Urothelium cell line (cell line): ENCODE results near the gene PRRT1.
"Not testable (repeated sequence)": the region's sequence is repeated elsewhere in the genome, so short reads cannot be mapped to it uniquely, and the experiment has no call there.

ENCODE experiments used
- DNase-seq: peaks from one replicate; pipeline ENCODE4 v3.0.0; 2011; ENCODE audit warnings: low spot score, mixed read lengths
- FAIRE-seq: peaks from 2 replicates; lab custom pipeline; 2011; peaks lifted over from hg19 to GRCh38; lab: Jason Lieb, UNC

The PRRT1 gene

GRCh38 chr6:32152769-32153563 is 1.2 kb upstream of the PRRT1 start:
- DNase-seq (no peak), FAIRE-seq (no peak)

GRCh38 chr6:32151181-32151862 is 417 bp downstream of the PRRT1 start:
- no peak for DNase-seq
- FAIRE-seq = no peak

DNA sequence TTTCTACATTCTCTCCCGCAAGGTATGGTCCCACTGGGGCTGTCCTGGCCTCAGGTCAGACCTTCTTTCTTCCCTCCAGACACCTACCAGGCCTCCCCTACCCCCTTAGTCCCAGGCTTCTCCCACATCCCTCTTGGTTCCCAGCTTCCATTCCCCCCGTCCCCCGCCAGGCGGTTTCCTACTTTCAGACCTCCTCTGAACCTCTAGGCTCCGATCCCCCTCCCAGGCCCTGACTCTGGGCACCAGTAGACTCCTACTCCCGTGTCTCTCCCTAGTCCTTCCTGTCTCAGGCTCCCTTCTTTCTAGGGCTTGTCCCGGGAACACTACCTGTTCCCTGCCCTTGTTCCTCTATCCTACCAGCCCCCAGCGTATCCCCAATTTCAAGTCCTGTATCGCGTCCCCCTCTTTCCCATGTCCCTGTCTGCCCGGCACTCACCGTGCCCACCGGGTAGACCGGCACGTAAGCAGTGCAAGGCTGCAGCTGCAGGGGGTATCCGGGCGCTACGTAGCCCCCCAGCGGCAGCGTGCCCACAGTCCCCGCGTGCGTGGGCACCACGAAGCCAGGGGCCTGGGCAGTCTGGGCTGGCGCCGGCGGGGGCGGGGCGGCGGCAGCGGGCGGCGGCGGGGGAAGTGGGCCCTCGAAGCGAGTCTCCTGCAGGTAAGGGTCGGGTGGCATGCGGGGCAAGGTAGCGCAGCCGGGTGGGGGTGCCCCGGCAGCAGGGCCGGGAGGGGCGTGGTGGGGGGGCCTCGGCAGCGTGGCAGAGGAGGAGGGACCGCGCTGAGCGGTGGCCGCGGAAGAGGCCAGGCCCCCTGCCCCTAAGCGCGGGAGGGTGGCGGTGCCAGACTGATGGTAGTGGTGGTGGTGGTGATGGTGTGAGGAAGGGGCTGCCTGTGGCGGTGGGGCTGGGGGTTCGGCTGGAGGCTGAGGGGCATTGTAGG is 1.5 kb downstream of the PRRT1 start:
- FAIRE-seq (no peak), DNase-seq (no peak)

- DNase-seq (no peak), FAIRE-seq (no peak)
These were observed 2.5 kb downstream of the PRRT1 start for GRCh38 chr6:32149092-32149755.

GRCh38 chr6:32148289-32149091 is 3.2 kb downstream of the PRRT1 start:
- no peak for DNase-seq
- no peak for FAIRE-seq

GRCh38 chr6:32147401-32148132 is 4.2 kb downstream of the PRRT1 start:
- FAIRE-seq = no peak
- DNase-seq = no peak

GRCh38 chr6:32146687-32147086 is 5.1 kb downstream of the PRRT1 start:
- no peak for DNase-seq
- FAIRE-seq = no peak

- FAIRE-seq = no peak
- DNase-seq = no peak
These were observed 5.5 kb downstream of the PRRT1 start for GRCh38 chr6:32146287-32146686.

GRCh38 chr6:32144238-32144637 is 7.5 kb downstream of the PRRT1 start:
- not testable (repeated sequence) for DNase-seq, FAIRE-seq

GRCh38 chr6:32140420-32141046 is 11.2 kb downstream of the PRRT1 start:
- FAIRE-seq = no peak
- DNase-seq = no peak

DNA sequence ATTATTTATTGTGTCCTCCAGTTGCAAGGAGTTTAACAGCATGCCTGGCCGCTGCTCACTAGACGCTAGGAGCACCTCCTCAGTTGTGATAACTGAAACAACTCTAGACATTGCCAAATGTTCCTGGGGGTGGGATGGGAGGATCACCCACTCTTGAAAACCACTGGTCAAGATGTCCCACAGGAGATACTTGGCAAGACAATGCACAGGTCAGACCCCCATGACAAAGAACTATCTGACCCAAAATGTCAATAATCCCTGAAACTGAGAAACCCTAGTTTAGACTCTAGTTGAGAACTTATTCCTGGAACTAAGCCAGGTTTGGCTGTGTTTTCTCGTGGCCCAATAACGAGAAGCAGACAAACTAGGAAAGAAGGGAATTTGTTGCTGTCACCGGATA is 12.1 kb downstream of the PRRT1 start:
- FAIRE-seq = no peak
- no peak for DNase-seq

DNA sequence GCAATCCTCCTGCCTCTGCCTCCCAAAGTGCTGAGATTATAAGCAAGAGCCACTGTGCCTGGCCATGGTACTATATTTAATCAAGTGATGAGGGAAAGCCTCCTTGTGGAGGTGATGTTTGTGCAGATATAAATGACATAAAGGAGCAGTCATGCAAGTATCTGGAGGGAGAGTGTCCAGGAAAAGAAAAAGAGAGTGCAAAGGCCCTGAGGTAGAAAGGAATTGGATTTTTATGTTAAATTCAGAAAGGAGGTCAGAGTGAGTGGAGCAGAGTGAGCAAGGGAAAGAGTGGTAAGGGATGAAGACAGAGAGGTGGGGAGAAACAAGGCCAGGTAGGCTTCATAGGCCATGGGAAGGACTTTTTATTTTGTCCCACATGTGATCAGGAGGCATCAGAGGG is 14.3 kb downstream of the PRRT1 start:
- no peak for FAIRE-seq
- no peak for DNase-seq

DNA sequence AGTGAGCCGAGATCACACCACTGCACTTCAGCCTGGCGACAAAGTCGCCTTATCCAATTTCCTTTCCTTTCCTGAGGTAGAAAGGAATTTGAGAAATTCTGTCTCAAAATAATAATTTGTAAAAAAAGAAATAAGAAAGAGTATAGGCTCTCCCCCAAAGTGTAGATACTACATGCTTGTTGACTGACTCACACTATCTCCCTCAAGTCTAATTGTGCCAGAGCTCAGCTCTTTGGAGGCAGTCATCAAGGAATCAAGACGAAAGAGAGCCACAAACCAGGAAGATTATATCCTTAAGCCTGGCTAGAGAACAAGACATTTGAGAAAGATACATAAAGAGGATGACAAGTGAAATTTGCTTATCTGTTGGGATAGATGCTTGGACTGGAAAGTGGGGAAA is 18.0 kb downstream of the PRRT1 start:
- DNase-seq = no peak
- FAIRE-seq = no peak

DNA sequence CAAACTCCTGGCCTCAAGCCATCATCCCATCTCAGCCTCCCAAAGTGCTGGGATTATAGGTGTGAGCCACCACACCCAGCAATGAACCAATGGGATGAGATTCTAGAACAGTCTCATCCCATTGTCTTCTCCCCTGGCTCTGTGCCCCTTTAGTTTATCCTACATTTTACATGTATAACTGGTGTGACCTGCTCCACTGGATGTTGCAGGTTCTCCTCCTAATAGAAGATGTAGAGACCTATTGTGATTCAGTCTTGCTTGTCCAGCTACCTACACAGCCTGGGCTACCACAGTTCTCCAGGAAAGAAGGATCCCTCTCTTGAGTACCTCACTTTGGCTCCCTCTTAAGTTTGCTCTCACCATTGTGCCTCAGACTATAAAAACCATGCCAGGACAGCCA is 19.6 kb downstream of the PRRT1 start:
- DNase-seq (no peak), FAIRE-seq (no peak)

DNA sequence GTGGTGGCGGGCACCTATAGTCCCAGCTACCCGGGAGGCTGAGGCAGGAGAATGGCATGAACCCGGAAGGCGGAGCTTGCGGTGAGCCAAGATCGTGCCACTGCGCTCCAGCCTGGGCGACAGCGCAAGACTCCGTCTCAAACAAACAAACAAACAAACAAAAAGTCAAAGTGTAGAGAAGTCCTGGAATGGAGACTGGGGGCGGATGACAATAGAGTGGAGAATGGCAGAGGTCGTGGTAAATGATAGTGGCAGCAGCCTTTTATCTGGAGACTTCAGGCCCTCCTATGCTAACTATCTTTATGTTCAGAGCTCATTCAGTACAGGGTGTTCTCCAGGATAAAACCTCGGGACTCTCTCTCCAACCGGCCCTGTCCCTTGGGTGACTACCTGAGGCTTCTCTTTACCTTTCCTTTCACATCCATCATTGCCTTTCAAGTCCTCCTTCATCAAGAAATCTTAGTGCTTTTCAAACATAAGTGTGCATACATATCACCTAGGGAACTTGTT is 20.2 kb downstream of the PRRT1 start:
- DNase-seq (no peak), FAIRE-seq (no peak)

GRCh38 chr6:32129297-32130088 is 22.2 kb downstream of the PRRT1 start:
- no peak for FAIRE-seq
- no peak for DNase-seq

DNA sequence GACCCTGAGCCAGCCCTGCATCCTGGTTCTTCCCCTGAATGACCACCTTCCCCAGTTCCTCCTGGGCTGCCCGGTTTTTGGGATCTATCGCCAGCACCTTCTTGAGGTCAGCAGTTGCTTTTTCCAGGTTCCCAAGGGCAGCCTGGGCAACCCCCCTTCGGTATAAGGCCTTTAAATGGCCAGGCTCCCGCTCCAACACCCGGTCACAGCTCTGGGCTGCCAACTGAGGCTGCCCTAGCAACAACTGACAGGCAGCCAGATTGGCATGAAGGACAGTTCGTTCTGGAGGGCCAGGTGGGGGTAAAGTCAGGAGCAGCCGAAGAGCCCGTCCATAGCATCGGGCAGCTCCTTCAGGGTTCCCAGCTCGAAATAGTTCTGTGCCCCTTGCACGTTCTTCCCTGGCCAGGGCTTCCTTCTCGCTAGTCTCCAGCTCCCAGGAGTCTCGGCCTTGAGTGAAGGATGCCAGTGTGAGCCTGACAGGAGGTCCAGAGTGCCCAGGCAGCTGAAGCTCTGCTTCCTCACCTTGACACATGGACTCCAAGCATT is 22.9 kb downstream of the PRRT1 start:
- FAIRE-seq (no peak), DNase-seq (no peak)
